Activated CD8-positive, alpha-beta memory T cell treated with anti-CD3 and anti-CD28 coated beads, Interleukin-2, amount 50 U/mL, for 24 hours (primary cell): ENCODE results near the gene DHX15.
A peak's percentile ranks its signal among the peaks of the same experiment; 100 is the strongest.

Experiments used
- DNase-seq: peaks from one replicate; pipeline ENCODE4 v3.0.0-alpha.2; 2020; ENCODE audit errors: extremely low read depth

The DHX15 gene

GRCh38 chr4:24584211-24584850 lies at the start of gene DHX15:
DHX15 (minus strand) TSS chr4:24584554; CDS start chr4:24584393, 161 bp downstream.
- peak; percentile 82 for DNase-seq

DNA sequence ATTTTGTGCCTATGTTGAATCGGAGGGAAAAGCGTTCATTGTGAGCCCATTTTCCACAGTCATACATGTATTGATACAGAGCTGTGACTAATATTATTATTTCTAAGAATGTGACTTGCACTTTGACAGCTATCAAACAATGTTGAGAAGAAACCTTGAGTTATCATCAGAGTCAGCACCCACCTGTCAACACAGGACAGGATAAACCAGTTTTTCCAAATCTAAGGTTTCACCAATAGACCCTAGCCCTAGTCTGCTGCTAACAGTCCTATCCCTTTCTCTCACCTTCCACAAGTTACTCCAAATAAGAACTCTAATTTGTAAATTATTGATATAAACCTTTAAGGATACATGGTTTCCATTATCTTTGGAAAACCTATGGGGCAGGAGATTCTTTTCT lies 47.7 kb upstream of the DHX15 start:
- no peak for DNase-seq

DNA sequence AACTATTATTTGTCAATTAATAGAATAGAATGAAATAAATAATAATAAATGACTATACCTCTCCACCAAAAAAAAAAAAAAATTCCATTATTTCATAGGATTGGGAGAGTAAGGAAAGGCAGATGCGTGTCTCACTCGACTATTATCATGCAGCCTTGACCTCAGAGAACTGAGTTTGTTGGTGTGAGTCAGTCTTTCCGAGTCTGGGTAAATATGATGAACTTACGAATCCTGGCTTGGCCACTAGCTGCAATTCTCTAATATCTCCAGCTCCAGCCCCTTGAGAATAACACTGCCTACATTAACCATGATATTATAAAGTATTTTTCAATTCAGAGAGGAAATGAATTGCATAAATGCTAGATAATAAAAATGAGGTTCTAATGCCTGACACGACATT lies 46.6 kb upstream of the DHX15 start:
- DNase-seq, result no peak

DNA sequence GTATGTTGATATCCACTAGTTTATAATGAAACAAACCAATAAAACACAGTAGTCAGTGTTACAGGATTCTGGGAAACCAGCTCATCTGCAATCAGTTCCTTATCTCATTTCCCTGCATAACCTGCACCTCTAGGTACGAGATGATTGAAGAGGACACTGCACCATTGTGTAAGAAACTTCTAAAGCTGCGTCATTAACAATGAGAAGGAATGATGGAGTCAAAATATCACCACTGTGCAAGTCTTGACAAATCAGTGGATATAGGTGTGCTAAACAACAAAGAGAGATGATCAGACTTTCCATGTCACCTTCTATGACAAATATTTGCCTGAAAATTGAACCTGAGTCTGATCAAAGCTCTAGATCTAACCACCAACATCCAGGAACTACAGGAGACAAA lies 40.7 kb upstream of the DHX15 start:
- no peak for DNase-seq

DNA sequence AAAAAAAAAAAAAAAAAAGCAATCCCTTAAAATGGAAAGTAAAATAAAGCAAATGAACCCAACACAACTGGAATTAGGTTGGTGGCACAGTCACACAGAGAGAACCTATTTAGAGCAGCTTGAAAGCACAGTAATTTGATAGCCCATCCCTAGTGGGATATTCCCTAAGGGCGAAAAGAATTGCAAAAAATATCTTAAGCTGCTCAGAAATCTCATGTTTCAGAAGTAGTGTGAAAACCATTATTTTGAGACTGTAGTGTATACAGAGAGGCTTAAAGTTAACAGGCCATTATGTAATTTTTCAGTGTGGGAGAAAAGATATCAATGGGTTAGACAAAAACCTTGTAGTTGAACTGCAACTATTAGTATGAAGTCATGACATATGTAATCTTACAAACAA lies 40.0 kb upstream of the DHX15 start:
- DNase-seq, result no peak

- DNase-seq, result no peak
Observed at GRCh38 chr4:24622146-24622834, 37.9 kb upstream of the DHX15 start.

- no peak for DNase-seq
Observed at GRCh38 chr4:24615977-24616376, 31.6 kb upstream of the DHX15 start.

DNA sequence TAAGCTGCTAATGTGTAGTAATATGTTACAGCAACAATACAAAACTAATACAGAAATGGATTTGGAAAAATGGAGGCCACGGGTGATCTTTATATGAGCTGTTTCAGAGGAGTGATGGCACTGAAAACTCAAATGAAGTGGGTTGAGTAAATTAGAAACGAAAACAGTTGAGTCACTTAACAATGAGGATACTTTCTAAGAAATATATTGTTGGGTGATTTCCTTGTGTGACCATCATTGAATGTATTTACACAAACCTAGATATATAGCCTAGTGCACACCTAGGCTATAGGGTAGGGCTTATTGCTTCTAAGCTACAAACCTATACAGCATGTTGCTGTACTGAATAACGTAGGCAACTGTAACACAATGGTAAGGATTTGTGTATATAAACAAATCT lies 30.5 kb upstream of the DHX15 start:
- DNase-seq, result no peak

DNA sequence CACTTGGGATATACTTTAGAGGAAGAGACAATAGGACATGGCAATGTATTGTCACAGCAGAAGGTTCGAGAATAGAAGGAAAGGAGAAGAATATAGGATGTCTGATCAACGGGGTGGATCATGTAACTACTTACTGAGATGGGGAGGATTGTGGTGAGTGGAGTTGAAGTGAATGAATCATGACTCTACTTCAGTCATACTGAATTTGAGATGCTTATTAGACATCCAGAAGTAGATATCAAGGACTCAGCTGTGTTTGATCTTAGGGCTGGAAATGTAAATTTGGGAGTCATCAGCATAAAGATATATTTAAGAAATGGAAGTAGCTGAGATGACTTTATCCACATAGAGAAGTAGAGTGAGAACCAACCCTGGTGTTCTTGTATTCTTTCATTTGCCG lies 29.1 kb upstream of the DHX15 start:
- no peak for DNase-seq

- DNase-seq, result no peak
Observed at GRCh38 chr4:24611575-24611974, 27.2 kb upstream of the DHX15 start.

GRCh38 chr4:24607334-24607733 lies 23.0 kb upstream of the DHX15 start:
- DNase-seq, result no peak

DNA sequence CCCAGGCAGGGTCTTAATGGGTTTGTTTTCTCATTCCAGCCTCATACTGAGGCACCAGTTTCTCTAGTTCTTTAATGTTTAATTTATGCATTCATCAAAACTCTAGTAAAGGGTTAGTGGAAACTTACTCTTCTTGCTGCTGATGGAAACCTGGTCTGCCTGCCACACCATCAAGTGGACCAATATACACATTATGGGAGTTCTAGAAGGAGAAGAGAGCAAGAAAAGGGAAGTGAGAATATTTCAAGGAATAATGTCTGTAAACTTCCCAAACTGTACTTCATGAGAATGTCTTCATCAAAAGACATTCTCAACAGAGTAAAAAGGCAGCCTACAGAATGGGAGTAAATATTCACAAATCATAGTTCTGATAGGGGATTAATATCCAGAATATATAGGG lies 20.9 kb upstream of the DHX15 start:
- DNase-seq, result no peak

GRCh38 chr4:24604558-24605214 lies 20.3 kb upstream of the DHX15 start:
- DNase-seq, result no peak

DNA sequence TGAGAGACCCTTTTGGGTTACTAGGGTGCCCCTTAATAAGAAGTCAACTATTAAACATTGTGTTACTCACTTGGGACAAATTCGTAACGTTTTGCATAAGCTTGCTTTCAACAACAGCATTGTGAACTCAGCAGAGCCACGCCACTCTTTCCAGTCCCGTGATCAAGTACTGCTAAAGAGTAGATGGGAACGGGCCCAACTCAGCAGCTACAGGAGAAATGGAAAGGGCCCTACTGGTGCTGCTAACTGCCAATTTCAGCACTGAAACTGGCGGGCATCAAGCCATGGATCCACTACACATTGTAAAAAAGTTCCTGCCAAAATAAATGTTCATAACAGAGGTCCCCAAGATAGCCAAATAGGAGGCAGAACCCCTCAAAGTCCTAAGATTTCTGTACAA lies 19.0 kb upstream of the DHX15 start:
- no peak for DNase-seq

DNA sequence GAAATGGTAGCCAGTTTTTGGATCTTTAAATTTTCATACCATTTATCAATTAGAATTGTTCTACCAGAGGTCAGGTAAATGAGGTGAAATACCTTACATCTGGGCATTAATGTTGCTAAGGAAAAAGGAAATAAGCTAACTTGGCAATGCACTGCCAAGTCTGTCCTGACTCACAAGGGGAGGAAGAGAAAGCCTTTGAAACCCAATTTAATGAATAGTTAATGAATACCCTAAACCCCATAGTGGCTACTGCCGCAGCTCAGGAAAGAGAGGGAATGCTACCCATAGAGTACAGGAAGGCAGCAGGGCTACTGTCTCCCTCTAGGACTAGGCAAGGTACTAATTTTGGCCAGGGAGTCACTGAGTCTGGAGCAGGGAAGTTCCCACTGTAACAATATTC lies 16.8 kb upstream of the DHX15 start:
- DNase-seq, result no peak

DNA sequence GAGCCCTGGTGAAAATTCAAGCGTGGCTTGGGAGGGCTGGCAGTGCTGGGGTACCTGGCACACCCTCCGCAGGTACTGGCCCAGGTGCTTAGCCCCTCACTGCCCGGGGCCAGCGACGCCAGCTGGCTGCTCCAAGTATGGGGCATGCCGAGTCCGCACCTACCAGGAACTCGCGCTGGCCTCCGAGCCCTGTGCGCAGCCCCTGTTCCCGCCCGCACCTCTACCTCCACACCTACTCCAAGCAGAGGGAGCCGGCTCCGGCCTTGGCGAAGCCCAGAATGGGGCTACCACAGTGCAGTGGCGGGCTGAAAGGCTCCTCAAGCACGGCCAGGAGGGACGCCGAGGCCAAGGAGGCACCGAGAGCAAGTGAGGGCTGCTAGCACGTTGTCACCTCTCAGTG lies 14.9 kb upstream of the DHX15 start:
- DNase-seq, result no peak

- no peak for DNase-seq
Observed at GRCh38 chr4:24598025-24598424, 13.7 kb upstream of the DHX15 start.

- no peak for DNase-seq
Observed at GRCh38 chr4:24595659-24596058, 11.3 kb upstream of the DHX15 start.

DNA sequence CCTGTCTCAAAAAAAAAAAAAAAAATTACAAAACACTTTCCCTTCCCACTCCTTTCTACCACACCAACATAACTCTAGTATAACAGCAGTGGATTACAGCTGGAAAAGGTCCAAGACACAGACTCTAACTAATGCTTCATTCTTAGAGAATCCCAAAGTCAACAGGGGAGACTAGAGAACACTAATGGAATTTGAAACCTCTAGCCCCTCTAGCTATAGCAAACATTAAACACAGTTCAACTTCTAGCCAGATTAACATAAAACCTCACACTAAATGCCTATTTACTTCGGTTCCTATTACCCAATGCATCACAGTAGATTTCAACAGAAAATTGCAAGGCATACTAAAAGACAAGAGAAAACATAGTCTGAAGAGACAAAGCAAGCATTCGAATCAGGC lies 10.5 kb upstream of the DHX15 start:
- no peak for DNase-seq

DNA sequence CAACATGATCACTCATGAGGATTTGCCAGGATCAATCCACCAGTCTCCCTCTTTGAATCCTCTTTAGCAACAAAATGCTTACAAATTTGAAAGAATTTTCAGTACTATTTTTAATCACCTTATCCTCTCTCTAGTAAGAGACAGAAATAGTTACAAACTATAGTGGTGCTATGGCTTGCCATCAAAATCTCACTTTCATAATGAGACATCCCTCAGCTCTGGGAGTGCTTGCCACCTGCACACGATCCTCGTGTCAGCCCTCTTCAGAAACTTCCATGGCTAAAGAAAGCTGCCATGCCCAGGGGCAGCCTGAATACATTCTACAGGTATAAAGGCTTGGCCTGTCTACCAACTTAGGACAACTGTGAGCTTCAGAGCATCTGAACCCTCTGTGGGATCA lies 5.1 kb upstream of the DHX15 start:
- DNase-seq, result no peak

GRCh38 chr4:24588216-24588954 lies 4.0 kb upstream of the DHX15 start:
- DNase-seq, result no peak

- no peak for DNase-seq
Observed at GRCh38 chr4:24583451-24584210, 723 bp downstream of the DHX15 start.
